AG04450 (cell line): ENCODE measurements around the gene DPEP2NB. TPM values are rescaled to one million over a fixed set of nuclear protein-coding genes. Genes with fewer than 3 reads are reported as not detected.
"Not testable (repeated sequence)": the region's sequence is repeated elsewhere in the genome, so short reads cannot be mapped to it uniquely, and the experiment has no call there.

ENCODE experiments used
- CTCF ChIA-PET: fragments of 300-600, 350-600 bp; formaldehyde crosslinking; extraction: SDS; loops from one replicate; lab custom pipeline; 2022; ENCODE audit warnings: antibody characterized with exemption, inconsistent platforms; lab: Charles Lee
- POLR2A ChIA-PET: fragments of 350-600 bp; formaldehyde crosslinking; extraction: SDS; loops from one replicate; lab custom pipeline; 2021; ENCODE audit warnings: antibody characterized with exemption, inconsistent platforms; lab: Yijun Ruan, JAX
- DNase-seq: peaks from one replicate; pipeline ENCODE4 v3.0.0-alpha.2; 2011; ENCODE audit warnings: low read depth, low spot score
- H3K27ac ChIP-seq: one replicate; pipeline ENCODE4 v1.5.1; 2012; ENCODE audit warnings: low read depth, low read length, control low read depth
- H3K27me3 ChIP-seq: one replicate; pipeline ENCODE4 v1.6.0; 2012; ENCODE audit warnings: low read length; ENCODE audit not compliant: control insufficient read depth, insufficient read depth
- H3K4me3 ChIP-seq: 2 replicates; pipeline ENCODE4 v1.5.1; 2011; ENCODE audit warnings: mild to moderate bottlenecking, low read depth, low read length, control low read depth
- H3K9me3 ChIP-seq: 2 replicates; pipeline ENCODE4 v1.5.1; 2012; ENCODE audit warnings: low read length; ENCODE audit not compliant: control insufficient read depth, insufficient read depth
- polyA plus RNA-seq: library from polyadenylated mRNA; depleted of rRNA; stranded (reverse); fragments of >200 nt; gene quantifications from 2 replicates; pipeline ENCODE4 v1.2.3, GENCODE V29; 2011
- TF ChIP-seq, protein P1 (sequence below): IDR thresholded peaks from 2 replicates; pipeline ENCODE4 v1.5.1; 2011; ENCODE audit warnings: low read depth, low read length, control low read depth, inconsistent platforms

DPEP2NB gene
- polyA plus RNA-seq, 1 experiment = not detected

DNA sequence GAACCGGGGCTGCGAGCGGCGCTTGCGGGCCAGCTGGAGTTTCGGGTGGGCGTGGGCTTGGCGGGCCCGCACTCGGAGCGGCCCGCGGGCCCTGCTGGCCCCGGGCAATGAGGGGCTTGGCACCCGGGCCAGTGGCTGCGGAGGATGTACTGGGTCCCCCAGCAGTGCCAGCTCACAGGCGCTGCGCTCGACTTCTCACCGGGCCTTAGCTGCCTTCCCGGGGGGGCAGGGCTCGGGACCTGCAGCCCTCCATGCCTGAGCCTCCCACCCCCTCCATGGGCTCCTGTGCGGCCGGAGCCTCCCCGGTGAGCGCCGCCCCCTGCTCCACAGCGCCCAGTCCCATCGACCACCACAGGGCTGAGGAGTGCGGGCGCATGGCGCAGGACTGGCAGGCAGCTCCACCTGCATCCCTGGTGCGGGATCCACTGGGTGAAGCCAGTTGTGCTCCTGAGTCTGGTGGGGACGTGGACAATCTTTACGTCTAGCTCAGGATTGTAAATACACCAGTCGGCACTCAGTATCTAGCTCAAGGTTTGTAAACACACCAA, 17.4 kb downstream of the DPEP2NB start:
- DNase-seq, H3K27me3 ChIP-seq, H3K9me3 ChIP-seq, CTCF ChIA-PET, H3K4me3 ChIP-seq, H3K27ac ChIP-seq: not testable (repeated sequence)
- POLR2A ChIA-PET = interaction anchor here (0.7 kb wide), 1 partner anchor 15 kb away, joined by 3 read pairs; no protein-coding TSS in a partner anchor

DNA sequence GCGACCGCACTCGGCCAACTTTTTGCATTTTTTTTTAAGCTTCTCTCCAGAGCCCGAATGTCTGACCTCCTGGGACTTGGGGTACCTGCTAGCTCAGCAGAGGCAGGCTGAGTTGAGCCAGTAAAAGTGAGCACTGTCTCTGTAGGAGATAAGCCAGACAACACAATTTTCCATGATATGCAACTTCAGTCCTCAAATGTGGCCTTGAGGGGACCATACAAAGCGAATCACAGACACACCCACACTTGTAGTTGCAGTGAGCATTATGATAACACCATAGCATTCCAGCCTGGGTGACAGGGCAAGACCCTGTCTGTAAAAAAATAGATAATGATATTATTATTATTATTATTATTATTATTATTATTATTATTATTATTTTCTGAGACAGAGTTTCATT, 19.0 kb downstream of the DPEP2NB start:
- ChIA-PET CTCF (interaction anchor here (0.8 kb wide), 1 partner anchor 44 kb away, joined by 3 read pairs; no protein-coding TSS in a partner anchor), POLR2A (no interaction called here)
- DNase-seq = no peak
- no peak overlapping the region for H3K27ac ChIP-seq
- TF ChIP-seq, protein P1, sequence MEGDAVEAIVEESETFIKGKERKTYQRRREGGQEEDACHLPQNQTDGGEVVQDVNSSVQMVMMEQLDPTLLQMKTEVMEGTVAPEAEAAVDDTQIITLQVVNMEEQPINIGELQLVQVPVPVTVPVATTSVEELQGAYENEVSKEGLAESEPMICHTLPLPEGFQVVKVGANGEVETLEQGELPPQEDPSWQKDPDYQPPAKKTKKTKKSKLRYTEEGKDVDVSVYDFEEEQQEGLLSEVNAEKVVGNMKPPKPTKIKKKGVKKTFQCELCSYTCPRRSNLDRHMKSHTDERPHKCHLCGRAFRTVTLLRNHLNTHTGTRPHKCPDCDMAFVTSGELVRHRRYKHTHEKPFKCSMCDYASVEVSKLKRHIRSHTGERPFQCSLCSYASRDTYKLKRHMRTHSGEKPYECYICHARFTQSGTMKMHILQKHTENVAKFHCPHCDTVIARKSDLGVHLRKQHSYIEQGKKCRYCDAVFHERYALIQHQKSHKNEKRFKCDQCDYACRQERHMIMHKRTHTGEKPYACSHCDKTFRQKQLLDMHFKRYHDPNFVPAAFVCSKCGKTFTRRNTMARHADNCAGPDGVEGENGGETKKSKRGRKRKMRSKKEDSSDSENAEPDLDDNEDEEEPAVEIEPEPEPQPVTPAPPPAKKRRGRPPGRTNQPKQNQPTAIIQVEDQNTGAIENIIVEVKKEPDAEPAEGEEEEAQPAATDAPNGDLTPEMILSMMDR = no peak
- no peaks in the 10 kb centered on the region; the same call in 1 of the 2 replicates for H3K9me3 ChIP-seq
- H3K4me3 ChIP-seq = no peak overlapping the region
- no peaks in the 10 kb centered on the region for H3K27me3 ChIP-seq

DNA sequence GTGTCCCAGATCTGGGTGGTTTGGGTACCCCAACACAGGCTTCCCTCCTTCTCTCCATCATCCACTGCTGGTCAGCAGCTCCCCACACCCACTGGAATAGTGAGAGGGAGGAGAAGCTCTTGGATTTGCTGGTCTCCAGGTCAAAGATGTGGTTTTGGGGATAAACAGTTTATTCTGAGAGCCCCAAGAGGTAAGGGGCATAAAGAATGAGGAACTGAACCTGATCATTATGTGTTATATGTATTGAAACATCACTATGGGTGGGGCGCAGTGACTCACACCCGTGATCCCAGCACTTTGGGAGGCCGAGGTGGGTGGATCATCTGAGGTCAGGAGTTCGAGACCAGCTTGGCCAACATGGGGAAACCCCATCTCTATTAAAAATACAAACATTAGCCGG, 20.3 kb downstream of the DPEP2NB start:
- Histone ChIP-seq H3K9me3 (no peaks in the 10 kb centered on the region; the same call in 1 of the 2 replicates), H3K27me3 (no peaks in the 10 kb centered on the region), H3K27ac (no peak overlapping the region), H3K4me3 (no peak overlapping the region)
- ChIA-PET POLR2A (no interaction called here), CTCF (interaction anchor here (1.6 kb wide), 1 partner anchor 45 kb away, joined by 4 read pairs; no protein-coding TSS in a partner anchor)
- DNase-seq = no peak
- TF ChIP-seq, protein P1 = no peak

- not testable (repeated sequence) for H3K4me3 ChIP-seq, DNase-seq, H3K27ac ChIP-seq, H3K27me3 ChIP-seq, H3K9me3 ChIP-seq
- ChIA-PET CTCF (interaction anchor here (0.6 to 1.1 kb wide), 10 partner anchors 9 to 237 kb away, joined by 3 to 12 read pairs (median 3); no protein-coding TSS in a partner anchor), POLR2A (interaction anchor here (0.6 kb wide), 1 partner anchor 235 kb away, joined by 4 read pairs; no protein-coding TSS in a partner anchor)
Observed at GRCh38 chr16:67994040-67994408, 21.7 kb downstream of the DPEP2NB start.

- DNase-seq = peak; percentile 13
- H3K27me3 ChIP-seq = no peaks in the 10 kb centered on the region
- CTCF ChIA-PET = interaction anchor here (0.6 to 1.1 kb wide), 11 partner anchors 8 to 238 kb away, joined by 3 to 12 read pairs (median 3); no protein-coding TSS in a partner anchor
- TF ChIP-seq, protein P1 = peak; percentile 86
- H3K4me3 ChIP-seq = peak overlapping the region; percentile 20; the same call in 1 of the 2 replicates
- H3K9me3 ChIP-seq = no peaks in the 10 kb centered on the region; the same call in 1 of the 2 replicates
- POLR2A ChIA-PET = interaction anchor here (0.6 kb wide), 1 partner anchor 235 kb away, joined by 4 read pairs; no protein-coding TSS in a partner anchor
- H3K27ac ChIP-seq = no peak overlapping the region
Observed at GRCh38 chr16:67993207-67994039, 22.3 kb downstream of the DPEP2NB start.
